ENCODE results near the gene PIMREG.
"Not testable (repeated sequence)": the region's sequence is repeated elsewhere in the genome, so short reads cannot be mapped to it uniquely, and the experiment has no call there.

The PIMREG gene

GRCh38 chr17:6480303-6480675 is 36.0 kb downstream of the PIMREG start:
- DNase-seq: no peak

GRCh38 chr17:6482105-6482455 is 37.8 kb downstream of the PIMREG start:
- no peak for DNase-seq

DNA sequence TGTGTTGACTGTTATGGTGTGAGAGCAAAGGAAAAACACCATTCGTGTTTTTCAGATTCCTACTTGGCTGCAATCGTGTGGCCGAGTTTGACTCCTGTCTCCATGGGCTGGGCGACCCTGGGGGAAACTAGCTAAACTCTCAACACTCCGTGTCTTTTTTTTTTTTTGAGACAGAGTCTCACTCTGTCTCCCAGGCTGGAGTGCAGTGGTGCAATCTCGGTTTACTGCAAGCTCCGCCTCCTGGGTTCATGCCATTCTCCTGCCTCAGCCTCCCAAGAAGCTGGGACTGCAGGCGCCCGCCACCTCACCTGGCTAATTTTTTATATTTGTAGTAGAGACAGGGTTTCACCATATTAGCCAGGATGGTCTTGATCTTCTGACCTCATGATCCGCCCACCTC is 38.5 kb downstream of the PIMREG start:
- DNase-seq: not testable (repeated sequence)

DNA sequence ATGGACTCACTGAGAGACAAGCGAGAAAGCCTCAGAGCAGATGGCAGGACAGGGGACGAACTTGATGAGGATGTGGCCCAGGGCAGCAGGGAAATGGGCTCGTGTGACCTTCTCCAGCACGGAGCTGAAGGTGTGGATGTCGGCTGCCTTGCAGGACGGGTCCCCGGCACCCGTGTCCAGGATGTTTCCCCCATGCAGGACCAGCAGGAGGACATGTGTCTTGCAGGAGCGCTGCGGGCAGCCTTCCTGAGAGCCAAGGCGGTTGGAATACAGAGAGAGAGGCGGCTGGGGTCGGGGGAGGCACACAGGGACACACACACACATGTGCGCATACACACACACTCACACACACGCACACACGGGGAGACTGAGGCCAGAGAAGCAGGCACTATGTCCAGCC is 39.3 kb downstream of the PIMREG start:
- no peak for DNase-seq

- no peak for DNase-seq
Observed at GRCh38 chr17:6485646-6486412, 41.6 kb downstream of the PIMREG start.

GRCh38 chr17:6487251-6488007 is 43.2 kb downstream of the PIMREG start:
- DNase-seq: no peak

GRCh38 chr17:6488008-6488539 is 43.8 kb downstream of the PIMREG start:
- DNase-seq: peak; percentile 97

- no peak for DNase-seq
Observed at GRCh38 chr17:6489016-6489550, 44.8 kb downstream of the PIMREG start.

DNA sequence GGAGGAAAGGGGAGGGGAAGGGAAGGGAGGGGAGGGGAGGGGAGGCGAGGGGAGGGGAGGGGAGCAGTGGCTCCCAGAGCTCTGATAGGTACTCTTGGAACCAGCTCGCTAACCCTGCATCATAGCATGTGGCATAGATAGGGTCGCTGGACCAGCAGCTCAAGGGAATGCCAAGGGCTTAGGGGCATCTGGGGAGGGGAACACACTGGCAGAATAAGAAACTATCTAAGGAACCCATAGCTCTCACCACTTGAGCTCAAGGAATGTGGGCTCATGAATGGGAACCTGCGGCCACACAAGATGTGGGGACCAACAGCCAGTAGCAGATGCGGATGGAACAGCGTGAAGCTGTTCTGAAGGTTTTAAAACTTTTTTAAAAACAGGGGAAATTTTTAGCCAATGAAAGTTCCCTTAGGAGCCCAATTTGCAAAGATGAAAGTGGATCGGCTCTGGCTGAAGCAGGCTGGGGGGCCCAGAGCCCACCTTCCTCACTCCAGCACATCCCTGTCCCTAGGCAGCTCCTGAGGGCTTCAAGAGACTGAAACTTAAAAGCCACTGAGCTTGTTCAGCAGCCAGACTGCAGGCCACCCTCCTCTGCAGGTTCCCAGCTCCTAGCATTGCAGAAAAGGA is 46.9 kb downstream of the PIMREG start:
- DNase-seq: peak; percentile 50

- DNase-seq: no peak
Observed at GRCh38 chr17:6492892-6493674, 48.8 kb downstream of the PIMREG start.

- peak; percentile 51 for DNase-seq
Observed at GRCh38 chr17:6494239-6494941, 50.1 kb downstream of the PIMREG start.

DNA sequence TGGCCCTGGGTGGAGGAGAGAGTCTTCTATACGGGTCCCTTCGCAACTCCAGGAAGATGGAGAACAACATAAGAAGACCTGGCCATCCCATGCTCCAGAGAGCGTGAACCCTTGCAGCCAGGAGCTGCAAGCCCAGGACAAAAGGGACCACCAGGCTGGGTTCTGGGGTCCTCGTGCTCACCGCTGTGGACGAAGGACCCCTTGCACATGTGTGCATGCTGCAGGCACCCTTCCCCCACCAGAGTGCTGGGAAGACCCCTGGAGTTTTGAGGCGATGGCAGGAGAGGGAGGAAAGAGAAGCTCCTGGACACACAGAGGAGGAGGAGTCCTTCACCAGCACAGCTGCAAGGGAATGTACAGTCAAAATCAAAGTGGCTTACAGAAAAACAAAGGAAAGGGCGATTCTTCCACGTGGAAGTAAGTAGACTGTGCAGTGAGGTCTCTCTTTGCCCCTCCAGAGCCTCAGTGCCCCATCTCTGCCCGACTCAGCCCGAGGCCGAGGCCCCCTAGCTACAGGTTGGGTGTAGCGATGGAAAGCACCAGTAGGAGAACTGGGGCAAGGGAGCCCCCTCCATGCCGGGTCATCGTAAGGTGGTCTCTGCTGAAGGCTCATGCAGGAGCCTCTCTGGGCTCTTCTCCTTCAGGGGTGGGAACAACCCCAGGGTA is 51.3 kb downstream of the PIMREG start:
- peak; percentile 58 for DNase-seq

- DNase-seq: peak; percentile 84
Observed at GRCh38 chr17:6496116-6496481, 51.8 kb downstream of the PIMREG start.

GRCh38 chr17:6496640-6497441 is 52.6 kb downstream of the PIMREG start:
- DNase-seq: peak; percentile 52

GRCh38 chr17:6497496-6498221 is 53.4 kb downstream of the PIMREG start:
- DNase-seq: peak; percentile 67

- DNase-seq: peak; percentile 53
Observed at GRCh38 chr17:6498356-6498755, 54.1 kb downstream of the PIMREG start.

DNA sequence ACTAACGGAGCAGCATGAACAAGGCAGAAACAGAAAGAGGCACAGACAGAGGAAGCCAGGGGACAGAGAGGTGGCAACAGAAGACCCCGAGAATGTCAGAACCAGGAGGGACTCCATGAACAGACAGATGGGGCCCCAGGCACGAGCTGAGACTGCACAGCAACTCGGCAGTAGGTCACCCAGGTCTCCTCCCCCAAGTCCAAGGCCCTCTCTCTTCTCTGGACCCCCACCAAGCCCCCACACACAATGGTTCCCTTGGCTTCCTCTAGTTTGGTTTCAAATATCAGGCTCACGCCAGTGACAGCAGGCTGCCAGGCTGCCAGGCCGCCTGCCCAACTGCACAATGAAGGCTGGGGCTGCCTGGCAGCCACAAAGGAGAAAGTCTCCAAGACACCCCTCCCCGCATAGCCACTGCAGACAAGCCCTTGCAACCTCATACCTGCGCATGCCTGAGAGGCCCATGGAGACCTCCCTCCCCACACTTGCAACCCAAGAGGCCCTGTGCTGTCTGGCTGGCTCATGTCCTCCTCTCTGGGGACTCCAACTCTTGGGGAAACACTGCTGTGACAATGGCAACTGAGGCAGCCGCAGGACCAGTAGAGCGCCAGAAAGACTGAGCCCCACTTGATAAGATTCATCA is 54.8 kb downstream of the PIMREG start:
- peak; percentile 48 for DNase-seq
